Measurements from ENCODE around the gene USHBP1.

DNA sequence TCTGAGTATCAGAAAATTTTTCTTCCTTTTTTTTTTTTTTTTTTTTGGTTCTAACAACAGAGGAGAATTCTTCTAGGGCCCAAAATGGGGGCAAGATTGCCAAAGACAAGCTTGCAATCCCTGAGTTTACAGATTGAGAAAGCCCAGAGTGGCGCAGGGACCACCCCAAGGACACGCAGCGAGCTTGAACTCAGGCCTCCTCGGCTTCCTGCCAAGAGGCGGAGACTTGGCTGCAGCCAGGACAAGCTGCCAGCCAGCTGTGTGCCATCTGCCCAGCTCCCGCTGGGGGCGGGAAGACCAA, 40.6 kb upstream of the USHBP1 start:
- TF ChIP-seq POLR2A (IDR thresholded peaks at IDR 0.05; ENCODE audit: low read depth, low read length) (no peak), POLR2AphosphoS5 (IDR thresholded peaks at IDR 0.05; ENCODE audit: low read depth, low read length) (no peak), TAF1 (IDR thresholded peaks at IDR 0.05; ENCODE audit: low read depth, low read length) (no peak), PAX5 (IDR thresholded peaks at IDR 0.05; ENCODE audit: insufficient read depth, low read length, severe bottlenecking) (no peak), SPI1 (IDR thresholded peaks at IDR 0.05; ENCODE audit: low read depth, low read length) (no peak)

Data from GM12891 (cell line).